B cell (primary cell): Measurements from ENCODE around the gene PACRG.

Experiments used
- EZH2 ChIP-seq: IDR thresholded peaks from 2 replicates; pipeline ENCODE4 v1.6.1; 2012; ENCODE audit warnings: borderline replicate concordance, low read depth, mild to moderate bottlenecking, moderate library complexity, low read length; ENCODE audit not compliant: insufficient read depth, poor library complexity, severe bottlenecking
- TF ChIP-seq, protein P1 (sequence below): fragments of 200-600 bp; IDR thresholded peaks from one replicate; pipeline ENCODE4 v1.8.0; 2022; ENCODE audit warnings: antibody characterized with exemption, mild to moderate bottlenecking

DNA sequence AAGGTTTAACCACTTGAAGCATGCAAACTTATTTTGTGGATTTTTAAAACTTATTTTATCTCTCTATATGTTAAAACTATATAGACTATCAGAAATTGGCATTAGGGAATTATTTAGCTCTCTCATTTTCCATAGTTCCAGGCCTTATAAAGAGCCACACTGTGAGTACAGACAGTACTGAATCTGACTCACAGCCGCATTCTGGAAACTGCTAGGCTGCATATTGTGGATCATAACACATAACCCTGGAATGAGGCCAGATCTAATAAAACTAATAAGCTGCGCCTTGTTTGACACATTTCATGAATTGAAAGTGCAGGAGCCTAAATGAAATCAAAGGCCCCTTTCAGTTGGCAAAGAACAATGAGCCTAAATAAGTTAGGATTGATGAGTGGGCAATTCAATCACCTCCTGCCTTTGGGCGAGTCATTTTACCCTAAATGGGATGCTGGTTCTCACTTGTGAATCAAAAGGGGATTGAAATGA, 308.4 kb downstream of the PACRG start:
- TF ChIP-seq EZH2 = no peak
- TF ChIP-seq, protein P1, sequence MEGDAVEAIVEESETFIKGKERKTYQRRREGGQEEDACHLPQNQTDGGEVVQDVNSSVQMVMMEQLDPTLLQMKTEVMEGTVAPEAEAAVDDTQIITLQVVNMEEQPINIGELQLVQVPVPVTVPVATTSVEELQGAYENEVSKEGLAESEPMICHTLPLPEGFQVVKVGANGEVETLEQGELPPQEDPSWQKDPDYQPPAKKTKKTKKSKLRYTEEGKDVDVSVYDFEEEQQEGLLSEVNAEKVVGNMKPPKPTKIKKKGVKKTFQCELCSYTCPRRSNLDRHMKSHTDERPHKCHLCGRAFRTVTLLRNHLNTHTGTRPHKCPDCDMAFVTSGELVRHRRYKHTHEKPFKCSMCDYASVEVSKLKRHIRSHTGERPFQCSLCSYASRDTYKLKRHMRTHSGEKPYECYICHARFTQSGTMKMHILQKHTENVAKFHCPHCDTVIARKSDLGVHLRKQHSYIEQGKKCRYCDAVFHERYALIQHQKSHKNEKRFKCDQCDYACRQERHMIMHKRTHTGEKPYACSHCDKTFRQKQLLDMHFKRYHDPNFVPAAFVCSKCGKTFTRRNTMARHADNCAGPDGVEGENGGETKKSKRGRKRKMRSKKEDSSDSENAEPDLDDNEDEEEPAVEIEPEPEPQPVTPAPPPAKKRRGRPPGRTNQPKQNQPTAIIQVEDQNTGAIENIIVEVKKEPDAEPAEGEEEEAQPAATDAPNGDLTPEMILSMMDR = no peak
